AG09309 (cell line): ENCODE data around the gene DOK4.
"Not testable (repeated sequence)": the region's sequence is repeated elsewhere in the genome, so short reads cannot be mapped to it uniquely, and the experiment has no call there.

Experiments used
- DNase-seq: peaks from one replicate; pipeline ENCODE4 v3.0.0-alpha.2; 2010; ENCODE audit warnings: low read depth
- H3K4me3 ChIP-seq: 2 replicates; pipeline ENCODE4 v1.5.1; 2011; ENCODE audit warnings: mild to moderate bottlenecking, low read depth, low read length, moderate library complexity; ENCODE audit not compliant: control insufficient read depth
- CTCF ChIP-seq: IDR thresholded peaks from 2 replicates; pipeline ENCODE4 v1.5.1; 2011; ENCODE audit warnings: mild to moderate bottlenecking, low read depth, low read length, inconsistent platforms; ENCODE audit not compliant: insufficient read depth, control insufficient read depth; ENCODE audit errors: missing control alignments

DOK4 gene

GRCh38 chr16:57447186-57447962 is 38.9 kb downstream of the DOK4 start, which contains the start of the genes CIAPIN1 and COQ9:
TSS of gene CIAPIN1 (minus strand) at chr16:57447385. CDS start at chr16:57440928, 6,457 bp downstream.
TSS of gene COQ9 (plus strand) at chr16:57447479. CDS start at chr16:57447506, 27 bp downstream.
- peak; percentile 52 for DNase-seq
- H3K4me3 ChIP-seq = peak within 1 kb of the TSS; percentile 92
- TF ChIP-seq CTCF = no peak

GRCh38 chr16:57446531-57447185 is 39.6 kb downstream of the DOK4 start:
- no peak for DNase-seq
- no peak for TF ChIP-seq CTCF

GRCh38 chr16:57445510-57445909 is 40.8 kb downstream of the DOK4 start:
- TF ChIP-seq CTCF = no peak
- DNase-seq = no peak
- H3K4me3 ChIP-seq = no peak overlapping the region

More at GRCh38 chr16:57446531-57447185, 39.6 kb downstream of the DOK4 start:
- H3K4me3 ChIP-seq = peak overlapping the region; percentile 92

GRCh38 chr16:57444711-57445110 is 41.6 kb downstream of the DOK4 start:
- DNase-seq = peak; percentile 51
- no peak overlapping the region for H3K4me3 ChIP-seq
- no peak for TF ChIP-seq CTCF

GRCh38 chr16:57440551-57440950 is 45.7 kb downstream of the DOK4 start:
- H3K4me3 ChIP-seq = not testable (repeated sequence)

GRCh38 chr16:57439947-57440346 is 46.3 kb downstream of the DOK4 start:
- not testable (repeated sequence) for H3K4me3 ChIP-seq, DNase-seq

More at GRCh38 chr16:57440551-57440950, 45.7 kb downstream of the DOK4 start:
- not testable (repeated sequence) for DNase-seq

GRCh38 chr16:57435838-57436237 is 50.5 kb downstream of the DOK4 start:
- no peak for DNase-seq
- no peak for TF ChIP-seq CTCF
- no peak overlapping the region for H3K4me3 ChIP-seq
